ENCODE data around the gene MEMO1.
A peak's percentile ranks its signal among the peaks of the same experiment; 100 is the strongest.
"Not testable (repeated sequence)": the region's sequence is repeated elsewhere in the genome, so short reads cannot be mapped to it uniquely, and the experiment has no call there.

The MEMO1 gene

GRCh38 chr2:32010670-32011484, at the start of gene MEMO1:
Gene MEMO1, minus strand, starts transcription at chr2:32011008. Its CDS starts 761 bp downstream, at chr2:32010247.
- peak; percentile 95 to 97 for DNase-seq

GRCh38 chr2:32060266-32060665, 49.5 kb upstream of the MEMO1 start:
- DNase-seq: no peak

GRCh38 chr2:32058130-32058529, 47.3 kb upstream of the MEMO1 start:
- no peak for DNase-seq

GRCh38 chr2:32054583-32054982, 43.8 kb upstream of the MEMO1 start:
- DNase-seq: not testable (repeated sequence)

GRCh38 chr2:32051836-32052439, 41.1 kb upstream of the MEMO1 start:
- no peak for DNase-seq

GRCh38 chr2:32043561-32043960, 32.8 kb upstream of the MEMO1 start:
- no peak for DNase-seq

- DNase-seq: peak; percentile 86 to 90
These were observed 28.8 kb upstream of the MEMO1 start, which contains the start of gene DPY30 for GRCh38 chr2:32039447-32040219. Gene DPY30, minus strand, starts transcription at chr2:32039805. Its CDS starts 349 bp downstream, at chr2:32039456.

GRCh38 chr2:32034198-32034887, 23.5 kb upstream of the MEMO1 start:
- DNase-seq: not testable (repeated sequence)

GRCh38 chr2:32018789-32019482, 8.1 kb upstream of the MEMO1 start:
- DNase-seq: not testable (repeated sequence)

- DNase-seq: no peak
These were observed 2.1 kb upstream of the MEMO1 start for GRCh38 chr2:32012872-32013271.

GRCh38 chr2:32011485-32011960, 715 bp upstream of the MEMO1 start:
- DNase-seq: peak; percentile 52 to 54

- peak in 1 of 2 experiments; percentile 13 for DNase-seq
These were observed 533 bp downstream of the MEMO1 start for GRCh38 chr2:32010280-32010669.

- DNase-seq: peak; percentile 15 to 18
These were observed 1.1 kb downstream of the MEMO1 start for GRCh38 chr2:32009516-32010256.

- no peak for DNase-seq
These were observed 1.8 kb downstream of the MEMO1 start for GRCh38 chr2:32008805-32009515.

- DNase-seq: no peak
These were observed 3.8 kb downstream of the MEMO1 start for GRCh38 chr2:32007121-32007391.

GRCh38 chr2:32005371-32005976, 5.3 kb downstream of the MEMO1 start:
- no peak for DNase-seq

- no peak for DNase-seq
These were observed 7.0 kb downstream of the MEMO1 start for GRCh38 chr2:32003791-32004190.

GRCh38 chr2:32002406-32002805, 8.4 kb downstream of the MEMO1 start:
- no peak for DNase-seq

- DNase-seq: no peak
These were observed 11.4 kb downstream of the MEMO1 start for GRCh38 chr2:31999438-31999837.

GRCh38 chr2:31998731-31999383, 12.0 kb downstream of the MEMO1 start:
- peak in 1 of 2 experiments; percentile 9 for DNase-seq
